HEK293 (cell line): ENCODE data around the gene RND2.
A peak's percentile ranks its signal among the peaks of the same experiment; 100 is the strongest.

ENCODE experiments used
- CTCF ChIA-PET: fragments of 350-600 bp; formaldehyde crosslinking; extraction: SDS; loops from one replicate; lab custom pipeline; 2021; ENCODE audit warnings: antibody characterized with exemption; lab: Yijun Ruan, JAX
- POLR2A ChIA-PET: fragments of 300-600 bp; formaldehyde crosslinking; extraction: SDS; loops from one replicate; lab custom pipeline; 2020; ENCODE audit warnings: antibody characterized with exemption, inconsistent platforms; lab: Yijun Ruan, JAX
- H3K27ac ChIP-seq: fragments of 200-500 bp; sonication (Bioruptor generic); 2 replicates; pipeline ENCODE4 v1.5.1; 2014; ENCODE audit warnings: low read depth, low read length, control low read depth, inconsistent platforms; ENCODE audit errors: extremely low read depth
- H3K36me3 ChIP-seq, 2 experiments: fragments of 200-500 bp in 1 of 2; sonication (Bioruptor generic) in 1 of 2; 1 replicate in 1 of 2; 2 replicates in 1 of 2; pipeline ENCODE4 v1.5.1; 2014 to 2017; ENCODE audit warnings: inconsistent platforms in 2 of 2, low read length in 2 of 2; ENCODE audit not compliant: control insufficient read depth in 2 of 2, insufficient read depth in 1 of 2
- H3K4me1 ChIP-seq: fragments of 200-500 bp; sonication (Bioruptor generic); 2 replicates; pipeline ENCODE4 v1.5.1; 2014; ENCODE audit warnings: mild to moderate bottlenecking, low read length, inconsistent platforms; ENCODE audit not compliant: control insufficient read depth, insufficient read depth
- H3K4me3 ChIP-seq: 2 replicates; pipeline ENCODE4 v1.5.1; 2011; ENCODE audit warnings: low read depth, mild to moderate bottlenecking, control low read depth, low read length, moderate library complexity
- H3K9me3 ChIP-seq: fragments of 200-500 bp; sonication (Bioruptor generic); 2 replicates; pipeline ENCODE4 v1.5.1; 2014; ENCODE audit warnings: low read depth, low read length, inconsistent platforms; ENCODE audit not compliant: control insufficient read depth, insufficient read depth
- GLI4 ChIP-seq: fragments of 450-650 bp; formaldehyde crosslinking; IDR thresholded peaks from 2 replicates; pipeline ENCODE4 v1.5.1; 2016; ENCODE audit warnings: missing biosample characterization, missing genetic modification characterization
- PRDM1 ChIP-seq: fragments of 450-650 bp; formaldehyde crosslinking; IDR thresholded peaks from 2 replicates; pipeline ENCODE4; 2016; ENCODE audit warnings: missing biosample characterization, missing genetic modification characterization
- SALL2 ChIP-seq: fragments of 450-650 bp; formaldehyde crosslinking; IDR thresholded peaks from 2 replicates; pipeline ENCODE4 v1.5.0; 2017; ENCODE audit warnings: missing biosample characterization, mild to moderate bottlenecking, missing genetic modification characterization, borderline replicate concordance
- WT1 ChIP-seq: fragments of 450-650 bp; formaldehyde crosslinking; IDR thresholded peaks from 2 replicates; pipeline ENCODE4 v1.5.1; 2016; ENCODE audit warnings: missing biosample characterization, missing genetic modification characterization
- ZNF24 ChIP-seq: fragments of 450-650 bp; formaldehyde crosslinking; IDR thresholded peaks from 2 replicates; pipeline ENCODE4 v1.5.1; 2016; ENCODE audit warnings: missing biosample characterization, missing genetic modification characterization
- ZNF248 ChIP-seq: fragments of 450-650 bp; formaldehyde crosslinking; IDR thresholded peaks from 2 replicates; pipeline ENCODE4 v1.5.1; 2017; ENCODE audit warnings: missing biosample characterization, missing genetic modification characterization
- ZNF391 ChIP-seq: fragments of 450-650 bp; formaldehyde crosslinking; IDR thresholded peaks from 2 replicates; pipeline ENCODE4 v1.5.1; 2016; ENCODE audit warnings: low read depth, missing biosample characterization, missing genetic modification characterization, borderline replicate concordance
- ZNF768 ChIP-seq: fragments of 450-650 bp; formaldehyde crosslinking; IDR thresholded peaks from 2 replicates; pipeline ENCODE4 v1.5.1; 2018; ENCODE audit warnings: missing biosample characterization, mild to moderate bottlenecking, missing genetic modification characterization
- ZNF791 ChIP-seq: fragments of 450-650 bp; formaldehyde crosslinking; IDR thresholded peaks from 2 replicates; pipeline ENCODE4 v1.5.1; 2016; ENCODE audit warnings: missing biosample characterization, missing genetic modification characterization
- ZNF792 ChIP-seq: fragments of 450-650 bp; formaldehyde crosslinking; IDR thresholded peaks from 2 replicates; pipeline ENCODE4 v1.5.1; 2016; ENCODE audit warnings: missing biosample characterization, missing genetic modification characterization
- TF ChIP-seq, protein P1 (sequence below): fragments of 450-650 bp; IDR thresholded peaks from 2 replicates; pipeline ENCODE4 v1.5.1; 2018; ENCODE audit warnings: missing biosample characterization, missing genetic modification characterization
- TF ChIP-seq, protein P2 (sequence below): fragments of 450-650 bp; formaldehyde crosslinking; IDR thresholded peaks from 2 replicates; pipeline ENCODE4 v1.5.1; 2016; ENCODE audit warnings: missing biosample characterization, missing genetic modification characterization
- TF ChIP-seq, protein P3 (sequence below): fragments of 450-650 bp; formaldehyde crosslinking; IDR thresholded peaks from 2 replicates; pipeline ENCODE4 v1.5.1; 2016; ENCODE audit warnings: missing biosample characterization, missing genetic modification characterization, low read depth
- TF ChIP-seq, protein P4 (sequence below): fragments of 450-650 bp; formaldehyde crosslinking; IDR thresholded peaks from 2 replicates; pipeline ENCODE4 v1.5.1; 2016; ENCODE audit warnings: missing biosample characterization, missing genetic modification characterization
- TF ChIP-seq, protein P5 (sequence below): fragments of 450-650 bp; formaldehyde crosslinking; IDR thresholded peaks from 2 replicates; pipeline ENCODE4 v1.5.1; 2016; ENCODE audit warnings: missing biosample characterization, missing genetic modification characterization, borderline replicate concordance
- TF ChIP-seq, protein P6 (sequence below): fragments of 450-650 bp; formaldehyde crosslinking; IDR thresholded peaks from 2 replicates; pipeline ENCODE4 v1.5.1; 2016; ENCODE audit warnings: missing biosample characterization, missing genetic modification characterization

The RND2 gene

DNA sequence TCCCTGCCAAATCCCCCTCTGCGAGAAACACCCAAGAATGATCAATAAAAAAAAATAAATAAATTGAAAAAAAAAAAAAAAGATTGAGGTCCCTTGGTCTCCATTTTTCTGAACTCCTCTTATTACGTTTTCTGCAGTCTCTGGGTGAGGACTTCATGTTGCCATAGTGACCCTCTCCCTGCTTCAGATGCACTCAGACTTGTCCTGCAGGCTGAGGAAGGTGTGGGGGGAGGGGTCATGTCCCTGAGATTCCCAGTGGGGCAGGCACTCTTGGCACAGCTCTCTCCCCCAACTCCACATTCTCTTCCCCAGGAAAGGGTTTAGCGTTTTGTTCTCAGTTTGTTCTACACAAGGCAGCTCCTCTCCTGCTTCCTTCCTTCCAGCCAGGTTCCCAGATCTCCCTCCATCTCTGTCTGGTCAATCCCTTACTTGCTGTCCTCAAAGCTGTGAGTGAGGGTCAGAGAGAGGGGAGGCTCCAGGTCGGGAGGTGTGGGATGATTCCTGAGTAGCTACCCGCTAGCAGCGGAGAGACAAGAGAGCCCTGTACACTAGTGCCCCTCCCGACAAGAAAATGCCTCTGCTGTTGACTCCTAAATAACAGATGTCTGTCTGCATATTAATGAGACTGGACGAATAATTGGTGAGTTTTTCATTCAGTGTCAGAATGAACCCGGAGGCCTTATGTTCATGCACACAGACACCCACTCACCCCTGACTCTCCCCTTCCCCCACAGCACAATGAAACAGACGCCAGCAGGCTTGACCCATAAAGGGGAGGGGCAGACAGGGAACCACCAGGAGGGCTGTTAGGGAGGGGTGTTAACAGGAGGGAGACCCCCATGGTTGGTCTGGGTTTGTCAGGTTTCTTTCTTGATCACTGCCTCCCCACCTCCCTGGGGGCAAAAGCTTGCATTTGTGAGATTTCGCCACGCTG lies 9.2 kb downstream of the RND2 start (continued):
- TF ChIP-seq, protein P1, sequence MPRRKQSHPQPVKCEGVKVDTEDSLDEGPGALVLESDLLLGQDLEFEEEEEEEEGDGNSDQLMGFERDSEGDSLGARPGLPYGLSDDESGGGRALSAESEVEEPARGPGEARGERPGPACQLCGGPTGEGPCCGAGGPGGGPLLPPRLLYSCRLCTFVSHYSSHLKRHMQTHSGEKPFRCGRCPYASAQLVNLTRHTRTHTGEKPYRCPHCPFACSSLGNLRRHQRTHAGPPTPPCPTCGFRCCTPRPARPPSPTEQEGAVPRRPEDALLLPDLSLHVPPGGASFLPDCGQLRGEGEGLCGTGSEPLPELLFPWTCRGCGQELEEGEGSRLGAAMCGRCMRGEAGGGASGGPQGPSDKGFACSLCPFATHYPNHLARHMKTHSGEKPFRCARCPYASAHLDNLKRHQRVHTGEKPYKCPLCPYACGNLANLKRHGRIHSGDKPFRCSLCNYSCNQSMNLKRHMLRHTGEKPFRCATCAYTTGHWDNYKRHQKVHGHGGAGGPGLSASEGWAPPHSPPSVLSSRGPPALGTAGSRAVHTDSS (tag by site-specific recombination): no peak
- TF ChIP-seq GLI4: no peak

DNA sequence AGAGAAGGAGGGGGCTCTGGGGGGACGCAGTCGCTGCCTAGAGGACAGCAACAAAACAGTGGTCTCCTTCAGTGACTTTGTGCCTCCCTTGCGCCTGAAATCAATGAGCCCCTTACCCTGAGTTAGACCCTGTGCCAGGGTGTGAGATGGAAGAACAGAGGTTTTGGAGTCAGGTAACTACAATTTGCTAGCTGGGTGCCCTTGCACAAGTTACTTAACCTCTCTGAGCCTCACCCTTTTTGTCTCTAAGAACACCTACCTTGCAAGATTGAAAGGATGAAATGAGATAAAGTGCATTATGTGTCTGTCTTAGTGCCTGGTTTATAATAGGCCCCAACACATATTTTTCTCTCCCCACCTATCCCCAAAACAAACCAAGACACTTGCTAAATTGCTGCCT lies 9.9 kb downstream of the RND2 start:
- TF ChIP-seq ZNF768 (tag by site-specific recombination): 0 out of 2 replicates have a peak, but pooled peaks have one; percentile 83
- TF ChIP-seq WT1: no peak
- TF ChIP-seq, protein P2, sequence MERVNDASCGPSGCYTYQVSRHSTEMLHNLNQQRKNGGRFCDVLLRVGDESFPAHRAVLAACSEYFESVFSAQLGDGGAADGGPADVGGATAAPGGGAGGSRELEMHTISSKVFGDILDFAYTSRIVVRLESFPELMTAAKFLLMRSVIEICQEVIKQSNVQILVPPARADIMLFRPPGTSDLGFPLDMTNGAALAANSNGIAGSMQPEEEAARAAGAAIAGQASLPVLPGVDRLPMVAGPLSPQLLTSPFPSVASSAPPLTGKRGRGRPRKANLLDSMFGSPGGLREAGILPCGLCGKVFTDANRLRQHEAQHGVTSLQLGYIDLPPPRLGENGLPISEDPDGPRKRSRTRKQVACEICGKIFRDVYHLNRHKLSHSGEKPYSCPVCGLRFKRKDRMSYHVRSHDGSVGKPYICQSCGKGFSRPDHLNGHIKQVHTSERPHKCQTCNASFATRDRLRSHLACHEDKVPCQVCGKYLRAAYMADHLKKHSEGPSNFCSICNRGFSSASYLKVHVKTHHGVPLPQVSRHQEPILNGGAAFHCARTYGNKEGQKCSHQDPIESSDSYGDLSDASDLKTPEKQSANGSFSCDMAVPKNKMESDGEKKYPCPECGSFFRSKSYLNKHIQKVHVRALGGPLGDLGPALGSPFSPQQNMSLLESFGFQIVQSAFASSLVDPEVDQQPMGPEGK (tag by site-specific recombination): peak; percentile 45
- TF ChIP-seq SALL2 (tag by site-specific recombination): no peak
- TF ChIP-seq, protein P3, sequence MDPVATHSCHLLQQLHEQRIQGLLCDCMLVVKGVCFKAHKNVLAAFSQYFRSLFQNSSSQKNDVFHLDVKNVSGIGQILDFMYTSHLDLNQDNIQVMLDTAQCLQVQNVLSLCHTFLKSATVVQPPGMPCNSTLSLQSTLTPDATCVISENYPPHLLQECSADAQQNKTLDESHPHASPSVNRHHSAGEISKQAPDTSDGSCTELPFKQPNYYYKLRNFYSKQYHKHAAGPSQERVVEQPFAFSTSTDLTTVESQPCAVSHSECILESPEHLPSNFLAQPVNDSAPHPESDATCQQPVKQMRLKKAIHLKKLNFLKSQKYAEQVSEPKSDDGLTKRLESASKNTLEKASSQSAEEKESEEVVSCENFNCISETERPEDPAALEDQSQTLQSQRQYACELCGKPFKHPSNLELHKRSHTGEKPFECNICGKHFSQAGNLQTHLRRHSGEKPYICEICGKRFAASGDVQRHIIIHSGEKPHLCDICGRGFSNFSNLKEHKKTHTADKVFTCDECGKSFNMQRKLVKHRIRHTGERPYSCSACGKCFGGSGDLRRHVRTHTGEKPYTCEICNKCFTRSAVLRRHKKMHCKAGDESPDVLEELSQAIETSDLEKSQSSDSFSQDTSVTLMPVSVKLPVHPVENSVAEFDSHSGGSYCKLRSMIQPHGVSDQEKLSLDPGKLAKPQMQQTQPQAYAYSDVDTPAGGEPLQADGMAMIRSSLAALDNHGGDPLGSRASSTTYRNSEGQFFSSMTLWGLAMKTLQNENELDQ: no peak
- no peak for TF ChIP-seq PRDM1 (tag by site-specific recombination)
- POLR2A ChIA-PET: interaction anchor here (0.9 to 1.8 kb wide), 2 partner anchors 10 to 37 kb away, joined by 3 to 7 read pairs; no protein-coding TSS in a partner anchor
- H3K36me3 ChIP-seq: peaks cover 0 to 3% of the 10 kb centered on the region in 2 experiments; a peak in 2 of 3 replicates
- peaks cover 2% of the 10 kb centered on the region; the same call in 1 of the 2 replicates for H3K4me1 ChIP-seq
- CTCF ChIA-PET: interaction anchor here (1.1 kb wide), 1 partner anchor 10 kb away, joined by 3 read pairs; no protein-coding TSS in a partner anchor
- no peaks in the 10 kb centered on the region for H3K9me3 ChIP-seq
- no peak overlapping the region for H3K4me3 ChIP-seq
- no peak overlapping the region for H3K27ac ChIP-seq

DNA sequence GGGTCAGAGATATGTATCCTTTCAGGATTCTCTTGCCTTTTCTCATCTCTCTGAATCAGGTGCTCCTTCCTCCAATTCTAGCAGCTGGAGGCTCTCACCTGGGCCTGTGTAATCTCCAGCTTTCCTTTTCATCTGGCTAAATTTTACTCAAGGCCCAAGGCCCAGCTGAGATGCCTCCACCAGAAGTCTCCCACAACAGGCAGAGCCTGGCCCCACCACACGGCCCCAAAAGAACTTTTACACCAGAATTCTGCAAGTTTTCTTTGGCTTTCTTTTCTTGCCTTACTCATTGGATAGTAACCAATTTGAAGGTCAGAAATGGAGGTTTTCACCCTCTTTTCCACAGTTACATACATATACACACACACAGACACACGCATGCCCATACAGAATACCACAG lies 14.6 kb downstream of the RND2 start:
- H3K27ac ChIP-seq: no peak overlapping the region
- CTCF ChIA-PET: no interaction called here
- H3K4me3 ChIP-seq: no peak overlapping the region
- H3K9me3 ChIP-seq: no peaks in the 10 kb centered on the region
- POLR2A ChIA-PET: interaction anchor here (0.5 kb wide), 1 partner anchor 70 kb away, joined by 5 read pairs; no protein-coding TSS in a partner anchor
- H3K4me1 ChIP-seq: peaks cover under 1% of the 10 kb centered on the region; the same call in 1 of the 2 replicates
- H3K36me3 ChIP-seq: peaks cover 6 to 29% of the 10 kb centered on the region in 2 experiments
- TF ChIP-seq ZNF391 (tag by site-specific recombination) (no peak), ZNF791 (tag by site-specific recombination) (no peak), ZNF248 (tag by site-specific recombination) (no peak), ZNF792 (tag by site-specific recombination) (no peak), ZNF24 (no peak)
- TF ChIP-seq, protein P4, sequence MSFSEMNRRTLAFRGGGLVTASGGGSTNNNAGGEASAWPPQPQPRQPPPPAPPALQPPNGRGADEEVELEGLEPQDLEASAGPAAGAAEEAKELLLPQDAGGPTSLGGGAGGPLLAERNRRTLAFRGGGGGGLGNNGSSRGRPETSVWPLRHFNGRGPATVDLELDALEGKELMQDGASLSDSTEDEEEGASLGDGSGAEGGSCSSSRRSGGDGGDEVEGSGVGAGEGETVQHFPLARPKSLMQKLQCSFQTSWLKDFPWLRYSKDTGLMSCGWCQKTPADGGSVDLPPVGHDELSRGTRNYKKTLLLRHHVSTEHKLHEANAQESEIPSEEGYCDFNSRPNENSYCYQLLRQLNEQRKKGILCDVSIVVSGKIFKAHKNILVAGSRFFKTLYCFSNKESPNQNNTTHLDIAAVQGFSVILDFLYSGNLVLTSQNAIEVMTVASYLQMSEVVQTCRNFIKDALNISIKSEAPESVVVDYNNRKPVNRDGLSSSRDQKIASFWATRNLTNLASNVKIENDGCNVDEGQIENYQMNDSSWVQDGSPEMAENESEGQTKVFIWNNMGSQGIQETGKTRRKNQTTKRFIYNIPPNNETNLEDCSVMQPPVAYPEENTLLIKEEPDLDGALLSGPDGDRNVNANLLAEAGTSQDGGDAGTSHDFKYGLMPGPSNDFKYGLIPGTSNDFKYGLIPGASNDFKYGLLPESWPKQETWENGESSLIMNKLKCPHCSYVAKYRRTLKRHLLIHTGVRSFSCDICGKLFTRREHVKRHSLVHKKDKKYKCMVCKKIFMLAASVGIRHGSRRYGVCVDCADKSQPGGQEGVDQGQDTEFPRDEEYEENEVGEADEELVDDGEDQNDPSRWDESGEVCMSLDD (tag by site-specific recombination): no peak
- TF ChIP-seq, protein P5, sequence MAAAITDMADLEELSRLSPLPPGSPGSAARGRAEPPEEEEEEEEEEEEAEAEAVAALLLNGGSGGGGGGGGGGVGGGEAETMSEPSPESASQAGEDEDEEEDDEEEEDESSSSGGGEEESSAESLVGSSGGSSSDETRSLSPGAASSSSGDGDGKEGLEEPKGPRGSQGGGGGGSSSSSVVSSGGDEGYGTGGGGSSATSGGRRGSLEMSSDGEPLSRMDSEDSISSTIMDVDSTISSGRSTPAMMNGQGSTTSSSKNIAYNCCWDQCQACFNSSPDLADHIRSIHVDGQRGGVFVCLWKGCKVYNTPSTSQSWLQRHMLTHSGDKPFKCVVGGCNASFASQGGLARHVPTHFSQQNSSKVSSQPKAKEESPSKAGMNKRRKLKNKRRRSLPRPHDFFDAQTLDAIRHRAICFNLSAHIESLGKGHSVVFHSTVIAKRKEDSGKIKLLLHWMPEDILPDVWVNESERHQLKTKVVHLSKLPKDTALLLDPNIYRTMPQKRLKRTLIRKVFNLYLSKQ (tag by site-specific recombination): no peak
- TF ChIP-seq, protein P6, sequence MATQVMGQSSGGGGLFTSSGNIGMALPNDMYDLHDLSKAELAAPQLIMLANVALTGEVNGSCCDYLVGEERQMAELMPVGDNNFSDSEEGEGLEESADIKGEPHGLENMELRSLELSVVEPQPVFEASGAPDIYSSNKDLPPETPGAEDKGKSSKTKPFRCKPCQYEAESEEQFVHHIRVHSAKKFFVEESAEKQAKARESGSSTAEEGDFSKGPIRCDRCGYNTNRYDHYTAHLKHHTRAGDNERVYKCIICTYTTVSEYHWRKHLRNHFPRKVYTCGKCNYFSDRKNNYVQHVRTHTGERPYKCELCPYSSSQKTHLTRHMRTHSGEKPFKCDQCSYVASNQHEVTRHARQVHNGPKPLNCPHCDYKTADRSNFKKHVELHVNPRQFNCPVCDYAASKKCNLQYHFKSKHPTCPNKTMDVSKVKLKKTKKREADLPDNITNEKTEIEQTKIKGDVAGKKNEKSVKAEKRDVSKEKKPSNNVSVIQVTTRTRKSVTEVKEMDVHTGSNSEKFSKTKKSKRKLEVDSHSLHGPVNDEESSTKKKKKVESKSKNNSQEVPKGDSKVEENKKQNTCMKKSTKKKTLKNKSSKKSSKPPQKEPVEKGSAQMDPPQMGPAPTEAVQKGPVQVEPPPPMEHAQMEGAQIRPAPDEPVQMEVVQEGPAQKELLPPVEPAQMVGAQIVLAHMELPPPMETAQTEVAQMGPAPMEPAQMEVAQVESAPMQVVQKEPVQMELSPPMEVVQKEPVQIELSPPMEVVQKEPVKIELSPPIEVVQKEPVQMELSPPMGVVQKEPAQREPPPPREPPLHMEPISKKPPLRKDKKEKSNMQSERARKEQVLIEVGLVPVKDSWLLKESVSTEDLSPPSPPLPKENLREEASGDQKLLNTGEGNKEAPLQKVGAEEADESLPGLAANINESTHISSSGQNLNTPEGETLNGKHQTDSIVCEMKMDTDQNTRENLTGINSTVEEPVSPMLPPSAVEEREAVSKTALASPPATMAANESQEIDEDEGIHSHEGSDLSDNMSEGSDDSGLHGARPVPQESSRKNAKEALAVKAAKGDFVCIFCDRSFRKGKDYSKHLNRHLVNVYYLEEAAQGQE (tag by site-specific recombination): no peak
